SH-SY5Y (cell line): ENCODE results near the gene RDH14.

ENCODE experiments used
- GATA2 ChIP-seq: IDR thresholded peaks from 2 replicates; pipeline ENCODE4 v1.6.1; 2011; ENCODE audit warnings: mild to moderate bottlenecking, low read depth, low read length
- GATA3 ChIP-seq: IDR thresholded peaks from 2 replicates; pipeline ENCODE4 v1.6.1; 2011; ENCODE audit warnings: low read depth, mild to moderate bottlenecking, low read length, moderate library complexity

GRCh38 chr2:18551623-18552022, 8.8 kb downstream of the RDH14 start:
- no peak for TF ChIP-seq GATA2
- no peak for TF ChIP-seq GATA3
